Type B pancreatic cell (in vitro differentiated cells): Measurements from ENCODE around the gene NTRK2. TPM values are rescaled to one million over a fixed set of nuclear protein-coding genes. Genes with fewer than 3 reads are reported as not detected.

ENCODE experiments used
- DNase-seq: peaks from one replicate; pipeline ENCODE4 v3.0.0; 2021; ENCODE audit warnings: mixed read lengths; ENCODE audit not compliant: unreplicated experiment; ENCODE audit errors: extremely low spot score
- H3K27ac Mint-ChIP-seq: 2 replicates; pipeline ENCODE4 v1.8.0; 2021; ENCODE audit warnings: mild to moderate bottlenecking, mixed read lengths
- H3K27me3 Mint-ChIP-seq: 2 replicates; pipeline ENCODE4 v1.8.0; 2021; ENCODE audit warnings: mixed read lengths
- H3K36me3 Mint-ChIP-seq: 2 replicates; pipeline ENCODE4 v1.8.0; 2021; ENCODE audit warnings: mixed read lengths
- H3K4me1 Mint-ChIP-seq: one replicate; pipeline ENCODE4 v1.8.0; 2021; ENCODE audit warnings: mixed read lengths; ENCODE audit not compliant: unreplicated experiment
- H3K4me3 Mint-ChIP-seq: 2 replicates; pipeline ENCODE4 v1.8.0; 2021; ENCODE audit warnings: mild to moderate bottlenecking, mixed read lengths
- H3K9me3 Mint-ChIP-seq: 2 replicates; pipeline ENCODE4 v1.8.0; 2021; ENCODE audit warnings: mixed read lengths
- CTCF ChIP-seq: fragments of 200-600 bp; sonication (generic); conservative IDR thresholded peaks from 2 replicates; pipeline ENCODE4 v1.5.0; 2021; ENCODE audit warnings: antibody characterized with exemption, mild to moderate bottlenecking
- total RNA-seq: library from RNA; stranded (reverse); gene quantifications from 2 replicates; pipeline ENCODE4 v1.2.1, GENCODE V29; 2021; ENCODE audit warnings: low replicate concordance

The NTRK2 gene
- total RNA-seq, 1 donor from 2014 or later, result 122 TPM

- Mint-ChIP-seq H3K4me3 (no peak overlapping the region), H3K27me3 (peaks cover 15% of the 10 kb centered on the region), H3K9me3 (no peaks in the 10 kb centered on the region), H3K27ac (no peak overlapping the region), H3K4me1 (peaks cover 13% of the 10 kb centered on the region), H3K36me3 (peaks cover 4% of the 10 kb centered on the region)
- no peak for DNase-seq
- TF ChIP-seq CTCF, result no peak
These were observed 173.8 kb downstream of the NTRK2 start for GRCh38 chr9:84843175-84843824.

- Mint-ChIP-seq H3K4me3 (no peak overlapping the region), H3K27ac (no peak overlapping the region), H3K36me3 (peaks cover 4% of the 10 kb centered on the region), H3K27me3 (peaks cover 10% of the 10 kb centered on the region), H3K4me1 (peaks cover 4% of the 10 kb centered on the region), H3K9me3 (no peaks in the 10 kb centered on the region)
- no peak for TF ChIP-seq CTCF
- DNase-seq, result no peak
These were observed 176.7 kb downstream of the NTRK2 start for GRCh38 chr9:84845956-84846900.

- Mint-ChIP-seq H3K4me3 (no peak overlapping the region), H3K27me3 (peaks cover 6% of the 10 kb centered on the region), H3K4me1 (peaks cover 8% of the 10 kb centered on the region), H3K27ac (no peak overlapping the region), H3K9me3 (no peaks in the 10 kb centered on the region), H3K36me3 (peaks cover 4% of the 10 kb centered on the region)
- no peak for TF ChIP-seq CTCF
- DNase-seq, result no peak
These were observed 177.4 kb downstream of the NTRK2 start for GRCh38 chr9:84846906-84847305.

- H3K9me3 Mint-ChIP-seq, result no peaks in the 10 kb centered on the region
- H3K36me3 Mint-ChIP-seq, result no peaks in the 10 kb centered on the region
- no peak for TF ChIP-seq CTCF
- H3K27me3 Mint-ChIP-seq, result no peaks in the 10 kb centered on the region
- DNase-seq, result no peak
- H3K4me1 Mint-ChIP-seq, result peaks cover 8% of the 10 kb centered on the region
- H3K4me3 Mint-ChIP-seq, result no peak overlapping the region
- no peak overlapping the region for H3K27ac Mint-ChIP-seq
These were observed 179.5 kb downstream of the NTRK2 start for GRCh38 chr9:84849049-84849448.

GRCh38 chr9:84850830-84851392, 181.4 kb downstream of the NTRK2 start:
- H3K4me3 Mint-ChIP-seq, result no peak overlapping the region
- H3K36me3 Mint-ChIP-seq, result no peaks in the 10 kb centered on the region
- TF ChIP-seq CTCF, result no peak
- DNase-seq, result no peak
- H3K27ac Mint-ChIP-seq, result no peak overlapping the region
- no peaks in the 10 kb centered on the region for H3K27me3 Mint-ChIP-seq
- H3K9me3 Mint-ChIP-seq, result no peaks in the 10 kb centered on the region
- H3K4me1 Mint-ChIP-seq, result peaks cover 13% of the 10 kb centered on the region
